Measurements from ENCODE around the gene MTFMT. TPM values are rescaled to one million over a fixed set of nuclear protein-coding genes. Genes with fewer than 3 reads are reported as not detected.

The MTFMT gene
- total and polyA plus RNA-seq, 9 donors, result 11.5 to 30.3 (median 18.9) TPM

- intact Hi-C loops (cut with DNase I), result no loop called here
- H3K27me3 ChIP-seq, result no peaks in the 10 kb centered on the region
These were observed 20.5 kb downstream of the MTFMT start for GRCh38 chr15:65008983-65009382.

GRCh38 chr15:65006876-65007275 lies 22.6 kb downstream of the MTFMT start:
- whole genome bisulfite sequencing, 3 donors, result 86 to 89% (median 87%) methylated on average over 3 of the region's 3 CpGs
- H3K4me1 ChIP-seq (ENCODE audit: insufficient read depth), result no peaks in the 10 kb centered on the region
- DNase-seq, result no peak
- intact Hi-C loops (cut with DNase I), result no loop called here
- H3K36me3 ChIP-seq, result no peaks in the 10 kb centered on the region
- no peak overlapping the region for H3K27ac ChIP-seq
- H3K27me3 ChIP-seq, result no peaks in the 10 kb centered on the region
- H3K4me3 ChIP-seq, result no peak overlapping the region
- no peaks in the 10 kb centered on the region for H3K9me3 ChIP-seq
- TF ChIP-seq EP300 (IDR thresholded peaks at IDR 0.05) (no peak), POLR2A (IDR thresholded peaks at IDR 0.05) (no peak)

More at GRCh38 chr15:65008983-65009382, 20.5 kb downstream of the MTFMT start:
- TF ChIP-seq CTCF (IDR thresholded peaks at IDR 0.05) (no peak), POLR2A (IDR thresholded peaks at IDR 0.05) (no peak), EP300 (IDR thresholded peaks at IDR 0.05) (no peak)
- 43 to 53% (median 51%) methylated on average over 2 of the region's 2 CpGs for WGBS, 3 donors
- no peaks in the 10 kb centered on the region for H3K36me3 ChIP-seq
- no peak overlapping the region for H3K27ac ChIP-seq
- peaks cover 0 to 6% of the 10 kb centered on the region in 2 donors for H3K9me3 ChIP-seq
- DNase-seq, result no peak
- H3K4me1 ChIP-seq (ENCODE audit: insufficient read depth), result no peaks in the 10 kb centered on the region
- no peak overlapping the region for H3K4me3 ChIP-seq

GRCh38 chr15:65004993-65005392 lies 24.4 kb downstream of the MTFMT start:
- Histone ChIP-seq H3K4me1 (ENCODE audit: insufficient read depth) (no peaks in the 10 kb centered on the region), H3K9me3 (no peaks in the 10 kb centered on the region), H3K36me3 (no peaks in the 10 kb centered on the region), H3K27ac (no peak overlapping the region), H3K4me3 (no peak overlapping the region), H3K27me3 (no peaks in the 10 kb centered on the region)
- DNase-seq, result no peak
- TF ChIP-seq CTCF (IDR thresholded peaks at IDR 0.05), result no peak
- no peak for TF ChIP-seq POLR2A (IDR thresholded peaks at IDR 0.05)
- no peak for TF ChIP-seq EP300 (IDR thresholded peaks at IDR 0.05)
- intact Hi-C loops (cut with DNase I), result no loop called here
- WGBS, 3 donors, result 36 to 53% (median 47%) methylated on average over 3 of the region's 3 CpGs

- TF ChIP-seq CTCF (IDR thresholded peaks at IDR 0.05) (no peak), EP300 (IDR thresholded peaks at IDR 0.05) (no peak), POLR2A (IDR thresholded peaks at IDR 0.05) (no peak)
- 78 to 84% (median 81%) methylated on average over 4 of the region's 4 CpGs for WGBS, 3 donors
- intact Hi-C loops (cut with DNase I), result no loop called here
These were observed 31.6 kb downstream of the MTFMT start for GRCh38 chr15:64997745-64998375.

GRCh38 chr15:64997066-64997465 lies 32.4 kb downstream of the MTFMT start:
- 76 to 79% (median 78%) methylated on average over 5 of the region's 5 CpGs for WGBS, 3 donors
- TF ChIP-seq POLR2A (IDR thresholded peaks at IDR 0.05), result no peak
- TF ChIP-seq CTCF (IDR thresholded peaks at IDR 0.05), result no peak
- TF ChIP-seq EP300 (IDR thresholded peaks at IDR 0.05), result no peak
- Histone ChIP-seq H3K4me3 (no peak overlapping the region), H3K36me3 (no peaks in the 10 kb centered on the region), H3K27me3 (no peaks in the 10 kb centered on the region), H3K4me1 (ENCODE audit: insufficient read depth) (no peaks in the 10 kb centered on the region), H3K27ac (no peak overlapping the region), H3K9me3 (no peaks in the 10 kb centered on the region)
- DNase-seq, result no peak
- intact Hi-C loops (cut with DNase I), result no loop called here

More at GRCh38 chr15:64997745-64998375, 31.6 kb downstream of the MTFMT start:
- Histone ChIP-seq H3K36me3 (no peaks in the 10 kb centered on the region), H3K9me3 (no peaks in the 10 kb centered on the region), H3K27me3 (no peaks in the 10 kb centered on the region), H3K4me3 (no peak overlapping the region), H3K4me1 (ENCODE audit: insufficient read depth) (no peaks in the 10 kb centered on the region), H3K27ac (no peak overlapping the region)
- DNase-seq, result no peak

All from ovary (tissue), 9 donors.